PFSK-1 (cell line): ENCODE data around the gene IFNA6.

ENCODE experiments used
- FOXP2 ChIP-seq: optimal IDR thresholded peaks from 2 replicates; pipeline ENCODE3; 2011; ENCODE audit warnings: borderline replicate concordance, control low read depth, inconsistent platforms; ENCODE audit not compliant: insufficient read depth; ENCODE audit errors: extremely low read length, extremely low read depth
- POLR2AphosphoS5 ChIP-seq: IDR thresholded peaks from 2 replicates; pipeline ENCODE4 v1.6.1; 2012; ENCODE audit warnings: low read depth, mild to moderate bottlenecking, control low read depth, low read length, moderate library complexity
- SIN3A ChIP-seq: IDR thresholded peaks from 2 replicates; pipeline ENCODE4 v1.6.1; 2012; ENCODE audit warnings: mild to moderate bottlenecking, low read length, moderate library complexity, borderline replicate concordance; ENCODE audit not compliant: insufficient read depth
- TAF1 ChIP-seq: IDR thresholded peaks from 2 replicates; pipeline ENCODE4 v1.6.1; 2012; ENCODE audit warnings: low read length, control low read depth, borderline replicate concordance; ENCODE audit not compliant: insufficient read depth
- TF ChIP-seq, protein P1 (sequence below), 2 experiments: IDR thresholded peaks; 2 replicates each; pipeline versions ENCODE4 v1.6.1 to v1.8.0; 2011 to 2012; ENCODE audit warnings: low read depth in 2 of 2, low read length in 2 of 2, control low read depth in 1 of 2, inconsistent platforms in 1 of 2, mild to moderate bottlenecking in 1 of 2, moderate library complexity in 1 of 2; ENCODE audit not compliant: insufficient read depth in 1 of 2

IFNA6 gene

DNA sequence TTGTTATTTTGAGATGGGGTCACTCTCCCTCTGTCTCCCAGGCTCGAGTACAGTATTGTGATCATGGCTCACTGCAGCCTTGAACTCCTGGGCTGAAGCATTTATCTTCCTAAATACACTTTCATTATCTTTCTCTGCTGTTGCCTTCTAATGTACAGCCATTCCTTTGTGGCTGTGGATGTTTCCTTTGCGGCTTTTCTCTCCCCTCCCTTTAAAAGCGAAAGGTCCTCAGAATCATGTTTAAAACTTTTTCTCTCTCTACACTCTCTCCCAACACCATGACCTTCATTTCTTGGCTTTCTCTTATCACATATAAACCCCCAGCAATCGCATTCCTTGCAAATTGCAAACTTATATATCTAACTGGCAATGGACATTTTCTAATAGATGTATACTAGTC is 32.9 kb upstream of the IFNA6 start:
- TF ChIP-seq FOXP2 (no peak), TAF1 (no peak), SIN3A (no peak), POLR2AphosphoS5 (no peak)
- TF ChIP-seq, protein P1, sequence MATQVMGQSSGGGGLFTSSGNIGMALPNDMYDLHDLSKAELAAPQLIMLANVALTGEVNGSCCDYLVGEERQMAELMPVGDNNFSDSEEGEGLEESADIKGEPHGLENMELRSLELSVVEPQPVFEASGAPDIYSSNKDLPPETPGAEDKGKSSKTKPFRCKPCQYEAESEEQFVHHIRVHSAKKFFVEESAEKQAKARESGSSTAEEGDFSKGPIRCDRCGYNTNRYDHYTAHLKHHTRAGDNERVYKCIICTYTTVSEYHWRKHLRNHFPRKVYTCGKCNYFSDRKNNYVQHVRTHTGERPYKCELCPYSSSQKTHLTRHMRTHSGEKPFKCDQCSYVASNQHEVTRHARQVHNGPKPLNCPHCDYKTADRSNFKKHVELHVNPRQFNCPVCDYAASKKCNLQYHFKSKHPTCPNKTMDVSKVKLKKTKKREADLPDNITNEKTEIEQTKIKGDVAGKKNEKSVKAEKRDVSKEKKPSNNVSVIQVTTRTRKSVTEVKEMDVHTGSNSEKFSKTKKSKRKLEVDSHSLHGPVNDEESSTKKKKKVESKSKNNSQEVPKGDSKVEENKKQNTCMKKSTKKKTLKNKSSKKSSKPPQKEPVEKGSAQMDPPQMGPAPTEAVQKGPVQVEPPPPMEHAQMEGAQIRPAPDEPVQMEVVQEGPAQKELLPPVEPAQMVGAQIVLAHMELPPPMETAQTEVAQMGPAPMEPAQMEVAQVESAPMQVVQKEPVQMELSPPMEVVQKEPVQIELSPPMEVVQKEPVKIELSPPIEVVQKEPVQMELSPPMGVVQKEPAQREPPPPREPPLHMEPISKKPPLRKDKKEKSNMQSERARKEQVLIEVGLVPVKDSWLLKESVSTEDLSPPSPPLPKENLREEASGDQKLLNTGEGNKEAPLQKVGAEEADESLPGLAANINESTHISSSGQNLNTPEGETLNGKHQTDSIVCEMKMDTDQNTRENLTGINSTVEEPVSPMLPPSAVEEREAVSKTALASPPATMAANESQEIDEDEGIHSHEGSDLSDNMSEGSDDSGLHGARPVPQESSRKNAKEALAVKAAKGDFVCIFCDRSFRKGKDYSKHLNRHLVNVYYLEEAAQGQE (IDR thresholded peaks at IDR 0.05; ENCODE audit: insufficient read depth in 1 of 2, low read depth in 2 of 2, low read length in 2 of 2): no peak

DNA sequence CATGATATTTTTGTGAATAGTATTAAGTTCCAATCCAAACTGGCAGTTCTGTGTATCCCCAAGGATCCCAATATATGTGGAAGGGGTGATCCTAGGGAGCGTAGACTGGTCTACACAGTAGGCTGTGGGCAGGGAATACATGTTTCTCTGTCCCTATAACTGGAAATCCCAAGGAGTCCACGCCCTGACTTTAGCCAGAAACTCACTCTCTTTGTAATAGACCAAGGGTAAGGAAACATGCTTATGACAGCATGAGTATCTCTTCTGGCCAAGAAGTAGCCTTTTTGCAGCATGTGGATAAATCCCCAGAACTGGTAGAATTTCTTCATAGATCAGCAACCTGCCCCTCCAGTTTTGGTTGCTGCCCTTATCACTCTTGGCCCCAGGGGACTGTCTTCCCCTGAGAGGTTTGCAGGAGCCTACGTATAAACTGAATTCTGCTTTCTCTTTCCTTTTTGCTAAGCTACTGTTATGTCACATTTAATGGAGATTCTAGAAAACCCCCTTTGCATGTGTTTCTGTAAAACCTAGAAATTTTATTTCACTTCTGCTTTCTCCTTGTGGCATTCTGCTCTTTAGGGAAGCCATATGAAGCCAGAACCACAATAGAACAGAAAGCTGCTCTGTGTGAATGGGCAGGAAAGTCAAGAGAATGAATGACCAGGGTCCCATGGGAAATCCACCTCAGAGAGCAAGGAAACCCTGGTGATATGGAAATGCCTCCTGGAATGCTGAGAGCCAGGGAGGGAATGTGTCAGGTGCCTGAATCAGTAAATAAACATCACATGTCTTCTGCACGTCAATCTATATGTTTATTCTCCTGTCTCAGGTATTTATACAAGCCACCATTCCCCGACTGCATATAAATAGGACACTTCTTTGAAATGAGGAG is 31.0 kb upstream of the IFNA6 start:
- no peak for TF ChIP-seq TAF1
- no peak for TF ChIP-seq FOXP2
- TF ChIP-seq, protein P1 (IDR thresholded peaks at IDR 0.05; ENCODE audit: insufficient read depth in 1 of 2, low read depth in 2 of 2, low read length in 2 of 2): no peak

DNA sequence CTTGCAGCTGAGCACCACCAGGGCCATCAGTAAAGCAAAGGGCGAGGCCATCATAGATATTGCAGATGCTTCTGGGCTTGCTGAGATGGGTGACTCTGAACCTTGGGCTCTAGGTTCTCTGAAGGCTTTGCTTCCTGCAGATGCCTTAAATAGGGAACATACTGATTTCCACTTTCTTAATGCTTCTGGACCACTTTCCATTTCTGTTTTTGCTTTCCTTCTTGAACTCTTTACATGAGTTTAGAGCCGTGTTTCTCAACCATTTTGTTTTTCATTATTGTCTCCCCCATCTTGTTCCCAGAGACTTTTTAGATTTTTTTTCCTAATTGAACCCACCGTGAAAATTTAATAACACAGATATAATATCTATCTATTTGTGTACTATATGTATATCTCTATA is 17.3 kb upstream of the IFNA6 start, which contains the start of gene IFNA13:
IFNA13 (minus strand) TSS at position 101 of the 400 bp plus-strand sequence; CDS start at position 54, 47 bp downstream.
- TF ChIP-seq POLR2AphosphoS5 (no peak), TAF1 (no peak), FOXP2 (no peak), SIN3A (no peak)
- TF ChIP-seq, protein P1 (IDR thresholded peaks at IDR 0.05; ENCODE audit: insufficient read depth in 1 of 2, low read depth in 2 of 2, low read length in 2 of 2): no peak

DNA sequence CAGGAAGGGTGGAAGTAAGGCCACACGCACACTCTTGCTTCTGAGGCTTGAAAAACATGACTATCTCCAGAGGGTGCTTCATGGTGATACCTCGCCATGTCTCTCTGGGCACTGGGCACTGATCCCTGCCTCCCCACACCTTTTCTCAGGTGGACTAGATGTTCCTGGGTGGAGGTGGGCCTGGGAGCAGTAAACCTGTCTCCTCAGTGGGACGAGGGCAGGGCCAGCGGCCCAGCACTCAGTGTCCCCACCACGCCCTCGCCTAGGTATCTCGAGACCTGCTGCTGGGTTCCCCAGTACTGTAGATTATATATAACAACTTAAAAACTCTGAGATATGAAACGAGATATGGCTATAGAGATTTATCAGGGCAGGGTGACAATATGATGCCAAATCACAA is 11.6 kb upstream of the IFNA6 start:
- TF ChIP-seq POLR2AphosphoS5 (no peak), SIN3A (no peak), TAF1 (no peak), FOXP2 (no peak)
- TF ChIP-seq, protein P1 (IDR thresholded peaks at IDR 0.05; ENCODE audit: insufficient read depth in 1 of 2, low read depth in 2 of 2, low read length in 2 of 2): no peak
